CD4-positive, alpha-beta T cell (primary cell): Measurements from ENCODE around the gene SLC41A3. TPM values are rescaled to one million over a fixed set of nuclear protein-coding genes. Genes with fewer than 3 reads are reported as not detected.
A peak's percentile ranks its signal among the peaks of the same experiment; 100 is the strongest.

Experiments used
- ATAC-seq: fragments of 200-7000 bp; cut with Tn5 transposase; one replicate; pipeline ENCODE4 v1.10.0; 2022; ENCODE audit warnings: mild to moderate bottlenecking; ENCODE audit not compliant: poor library complexity
- CTCF ChIA-PET: fragments of 350-600 bp; sonication (Branson Sonifier 250); formaldehyde crosslinking; loops from one replicate; lab custom pipeline; 2021; ENCODE audit warnings: antibody characterized with exemption, inconsistent platforms; lab: Charles Lee
- POLR2A ChIA-PET: fragments of 350-600 bp; sonication (Branson Sonifier 250); formaldehyde crosslinking; loops from one replicate; lab custom pipeline; 2021; ENCODE audit warnings: antibody characterized with exemption, inconsistent platforms; lab: Charles Lee
- DNase-seq, 14 experiments: peaks; one replicate each; pipeline ENCODE4 v3.0.0-alpha.2; 2013 to 2020; ENCODE audit warnings: mixed read lengths in 2 of 14
- H3K27ac ChIP-seq, 2 donors: one replicate each; pipeline versions ENCODE4 v1.5.1 to v1.7.0; 2013; ENCODE audit warnings: low read length in 2 of 2, low read depth in 1 of 2, mild to moderate bottlenecking in 1 of 2
- H3K27me3 ChIP-seq, 2 experiments: 1 replicate in 1 of 2; 2 replicates in 1 of 2; pipeline versions ENCODE4 v1.6.1 to v1.7.0; 2013; ENCODE audit warnings: low read length in 2 of 2, control low read depth in 1 of 2, mild to moderate bottlenecking in 1 of 2, moderate library complexity in 1 of 2; ENCODE audit not compliant: insufficient read depth in 2 of 2, control insufficient read depth in 1 of 2
- H3K36me3 ChIP-seq: one replicate; pipeline ENCODE4 v1.6.1; 2013; ENCODE audit warnings: low read length, control low read depth; ENCODE audit not compliant: insufficient read depth
- H3K4me1 ChIP-seq: one replicate; pipeline ENCODE4 v1.6.1; 2013; ENCODE audit warnings: low read length, control low read depth; ENCODE audit not compliant: insufficient read depth
- H3K4me3 ChIP-seq: one replicate; pipeline ENCODE4 v1.5.1; 2013; ENCODE audit warnings: mild to moderate bottlenecking, low read length, moderate library complexity
- H3K9me3 ChIP-seq, 2 experiments: 1 replicate in 1 of 2; 2 replicates in 1 of 2; pipeline versions ENCODE4 v1.6.1 to v1.7.0; 2013; ENCODE audit warnings: low read length in 2 of 2, mild to moderate bottlenecking in 2 of 2, control low read depth in 1 of 2, moderate library complexity in 1 of 2; ENCODE audit not compliant: control insufficient read depth in 1 of 2, insufficient read depth in 1 of 2
- H3K27ac Mint-ChIP-seq: one replicate; pipeline ENCODE4 v1.8.0; 2020; ENCODE audit warnings: mixed read lengths
- H3K27me3 Mint-ChIP-seq: one replicate; pipeline ENCODE4 v1.8.0; 2021; ENCODE audit warnings: mixed read lengths
- H3K36me3 Mint-ChIP-seq: one replicate; pipeline ENCODE4 v1.8.0; 2021; ENCODE audit warnings: low read depth, mixed read lengths
- H3K4me1 Mint-ChIP-seq: one replicate; pipeline ENCODE4 v1.8.0; 2021; ENCODE audit warnings: low read depth, mixed read lengths
- H3K4me3 Mint-ChIP-seq: one replicate; pipeline ENCODE4 v1.8.0; 2020; ENCODE audit warnings: mild to moderate bottlenecking, mixed read lengths
- H3K9me3 Mint-ChIP-seq: one replicate; pipeline ENCODE4 v1.8.0; 2020; ENCODE audit warnings: mixed read lengths
- CTCF ChIP-seq: fragments of 200-600 bp; IDR thresholded peaks from one replicate; pipeline ENCODE4 v1.8.0; 2022; ENCODE audit warnings: antibody characterized with exemption, mild to moderate bottlenecking
- intact Hi-C, 2 experiments: fragments of 100-400 bp; cut with DNase I in 1 of 2; cut with micrococcal nuclease in 1 of 2; formaldehyde crosslinking; loops; one replicate each; pipeline versions ENCODE4 v1.15.1 to v1.9.0; 2023 to 2025; cut with DNase I, micrococcal nuclease
- total RNA-seq, 174 experiments: library from RNA in 2 of 174; stranded (reverse) in 2 of 174; gene quantifications; one replicate each; pipeline ENCODE4 v1.2.3 and lab custom pipeline; 2021 to 2026

Gene SLC41A3
- total RNA-seq, 2 experiments from 2014 or later: 26.5 to 29.1 TPM

- Histone ChIP-seq H3K36me3 (no peaks in the 10 kb centered on the region), H3K9me3 (no peaks in the 10 kb centered on the region), H3K4me1 (no peaks in the 10 kb centered on the region), H3K27ac (no peak overlapping the region), H3K27me3 (no peaks in the 10 kb centered on the region), H3K4me3 (no peak overlapping the region)
- Mint-ChIP-seq H3K9me3 (no peaks in the 10 kb centered on the region), H3K27ac (no peak overlapping the region), H3K4me1 (no peaks in the 10 kb centered on the region), H3K4me3 (no peak overlapping the region), H3K27me3 (no peaks in the 10 kb centered on the region), H3K36me3 (no peaks in the 10 kb centered on the region)
- POLR2A ChIA-PET: no interaction called here
- TF ChIP-seq CTCF: no peak
- ATAC-seq (no peak), DNase-seq (peak in 2 of 14 experiments; percentile 3 to 12)
- intact Hi-C loops: no loop called here
- CTCF ChIA-PET: no interaction called here
These were observed 33.9 kb upstream of the SLC41A3 start for GRCh38 chr3:126117786-126118185.

GRCh38 chr3:126117212-126117611 is 33.3 kb upstream of the SLC41A3 start:
- ChIA-PET CTCF (no interaction called here), POLR2A (no interaction called here)
- Histone ChIP-seq H3K9me3 (no peaks in the 10 kb centered on the region), H3K4me3 (no peak overlapping the region), H3K27me3 (no peaks in the 10 kb centered on the region), H3K4me1 (no peaks in the 10 kb centered on the region), H3K27ac (no peak overlapping the region), H3K36me3 (no peaks in the 10 kb centered on the region)
- no peak overlapping the region for H3K27ac Mint-ChIP-seq
- no peaks in the 10 kb centered on the region for H3K36me3 Mint-ChIP-seq
- H3K27me3 Mint-ChIP-seq: no peaks in the 10 kb centered on the region
- ATAC-seq (no peak), DNase-seq (no peak)
- intact Hi-C loops: no loop called here
- no peak for TF ChIP-seq CTCF
- no peaks in the 10 kb centered on the region for H3K4me1 Mint-ChIP-seq
- no peak overlapping the region for H3K4me3 Mint-ChIP-seq
- H3K9me3 Mint-ChIP-seq: no peaks in the 10 kb centered on the region

- H3K9me3 Mint-ChIP-seq: no peaks in the 10 kb centered on the region
- no peak overlapping the region for H3K4me3 Mint-ChIP-seq
- H3K36me3 Mint-ChIP-seq: no peaks in the 10 kb centered on the region
These were observed 32.6 kb upstream of the SLC41A3 start for GRCh38 chr3:126116526-126116925.

More at GRCh38 chr3:126116526-126116925, 32.6 kb upstream of the SLC41A3 start:
- Histone ChIP-seq H3K36me3 (no peaks in the 10 kb centered on the region), H3K27me3 (no peaks in the 10 kb centered on the region), H3K9me3 (no peaks in the 10 kb centered on the region), H3K4me3 (no peak overlapping the region), H3K4me1 (no peaks in the 10 kb centered on the region), H3K27ac (no peak overlapping the region)
- Mint-ChIP-seq H3K27me3 (no peaks in the 10 kb centered on the region), H3K4me1 (no peaks in the 10 kb centered on the region), H3K27ac (no peak overlapping the region)
- POLR2A ChIA-PET: no interaction called here
- TF ChIP-seq CTCF: no peak
- ATAC-seq (no peak), DNase-seq (peak in 1 of 14 experiments; percentile 1)
- intact Hi-C loops: no loop called here
- CTCF ChIA-PET: no interaction called here
